Measurements from ENCODE around the gene SLC25A14. TPM values are rescaled to one million over a fixed set of nuclear protein-coding genes. Genes with fewer than 3 reads are reported as not detected.
A peak's percentile ranks its signal among the peaks of the same experiment; 100 is the strongest.
"Not testable (repeated sequence)": the region's sequence is repeated elsewhere in the genome, so short reads cannot be mapped to it uniquely, and the experiment has no call there.

SLC25A14 gene
- total and polyA plus RNA-seq, 2 experiments from 2014 or later: 9.9 to 16.7 TPM

- Histone ChIP-seq H2AFZ (no peak overlapping the region), H3K27ac (peak overlapping the region; percentile 15; the same call in 1 of the 2 replicates), H3K79me2 (ENCODE audit: insufficient read depth) (no peaks in the 10 kb centered on the region), H3K4me3 (no peak overlapping the region), H3K27me3 (replicated peaks; ENCODE audit: insufficient read depth) (no peaks in the 10 kb centered on the region), H3K36me3 (ENCODE audit: low read depth) (no peaks in the 10 kb centered on the region), H3K9me2 (ENCODE audit: insufficient read depth) (no peaks in the 10 kb centered on the region), H3K4me1 (ENCODE audit: insufficient read depth) (peaks cover 13% of the 10 kb centered on the region; the same call in 1 of the 2 replicates), H3K9me3 (ENCODE audit: low read depth) (no peaks in the 10 kb centered on the region), H4K20me1 (ENCODE audit: insufficient read depth) (no peaks in the 10 kb centered on the region), H3K4me2 (ENCODE audit: unreplicated experiment) (peak overlapping the region; percentile 23), H3K9ac (no peak overlapping the region), H3F3A (ENCODE audit: insufficient read depth) (0 out of 2 replicates have a peak, but pooled peaks cover 10% of the 10 kb centered on the region)
- in situ Hi-C loops (cut with MboI): no loop called here
- WGBS, 2 experiments (ENCODE audit: low coverage in 1 of 2, low lambda C conversion rate in 2 of 2, missing lambda C conversion rate in 2 of 2): 6 to 22% methylated on average over 1 of the region's 1 CpG
- TF ChIP-seq EZH2phosphoT487 (IDR thresholded peaks at IDR 0.05; ENCODE audit: insufficient read depth, low read depth): no peak
- no peak for TF ChIP-seq EZH2 (IDR thresholded peaks at IDR 0.05; ENCODE audit: insufficient read depth, poor library complexity, severe bottlenecking)
- DNase-seq: peak; percentile 24
Observed at GRCh38 chrX:130347321-130347720, 7.6 kb downstream of the SLC25A14 start.

GRCh38 chrX:130351567-130351966 is 11.8 kb downstream of the SLC25A14 start:
- Histone ChIP-seq H3K9me3 (ENCODE audit: low read depth) (no peaks in the 10 kb centered on the region), H4K20me1 (ENCODE audit: insufficient read depth) (no peaks in the 10 kb centered on the region), H3K4me3 (no peak overlapping the region), H3K9me2 (ENCODE audit: insufficient read depth) (no peaks in the 10 kb centered on the region), H3K36me3 (ENCODE audit: low read depth) (no peaks in the 10 kb centered on the region), H3K4me1 (ENCODE audit: insufficient read depth) (peaks cover 13% of the 10 kb centered on the region; the same call in 1 of the 2 replicates), H3K9ac (no peak overlapping the region), H3K27me3 (replicated peaks; ENCODE audit: insufficient read depth) (no peaks in the 10 kb centered on the region), H3K27ac (no peak overlapping the region), H3F3A (ENCODE audit: insufficient read depth) (0 out of 2 replicates have a peak, but pooled peaks cover 10% of the 10 kb centered on the region), H2AFZ (no peak overlapping the region), H3K79me2 (ENCODE audit: insufficient read depth) (no peaks in the 10 kb centered on the region), H3K4me2 (ENCODE audit: unreplicated experiment) (no peak overlapping the region)
- no peak for DNase-seq
- no peak for TF ChIP-seq EZH2phosphoT487 (IDR thresholded peaks at IDR 0.05; ENCODE audit: insufficient read depth, low read depth)
- TF ChIP-seq EZH2 (IDR thresholded peaks at IDR 0.05; ENCODE audit: insufficient read depth, poor library complexity, severe bottlenecking): no peak
- 96 to 100% methylated on average over 3 of the region's 3 CpGs for WGBS, 2 experiments (ENCODE audit: low coverage in 1 of 2, low lambda C conversion rate in 2 of 2, missing lambda C conversion rate in 2 of 2)
- in situ Hi-C loops (cut with MboI): no loop called here

GRCh38 chrX:130352050-130352449 is 12.3 kb downstream of the SLC25A14 start:
- in situ Hi-C loops (cut with MboI): not testable (repeated sequence)

GRCh38 chrX:130376077-130376476 is 36.4 kb downstream of the SLC25A14 start:
- H3K4me1 ChIP-seq (ENCODE audit: insufficient read depth): no peaks in the 10 kb centered on the region
- in situ Hi-C loops (cut with MboI): no loop called here
- H4K20me1 ChIP-seq (ENCODE audit: insufficient read depth): no peaks in the 10 kb centered on the region
- no peaks in the 10 kb centered on the region for H3K9me2 ChIP-seq (ENCODE audit: insufficient read depth)
- no peaks in the 10 kb centered on the region for H3K79me2 ChIP-seq (ENCODE audit: insufficient read depth)
- no peak overlapping the region for H3K9ac ChIP-seq
- H3K4me2 ChIP-seq (ENCODE audit: unreplicated experiment): no peak overlapping the region
- H3K36me3 ChIP-seq (ENCODE audit: low read depth): no peaks in the 10 kb centered on the region
- H3K27me3 ChIP-seq (replicated peaks; ENCODE audit: insufficient read depth): no peaks in the 10 kb centered on the region
- TF ChIP-seq EZH2phosphoT487 (IDR thresholded peaks at IDR 0.05; ENCODE audit: insufficient read depth, low read depth) (no peak), EZH2 (IDR thresholded peaks at IDR 0.05; ENCODE audit: insufficient read depth, poor library complexity, severe bottlenecking) (no peak)
- no peak overlapping the region for H2AFZ ChIP-seq
- H3K4me3 ChIP-seq: no peak overlapping the region
- no peaks in the 10 kb centered on the region for H3K9me3 ChIP-seq (ENCODE audit: low read depth)
- H3F3A ChIP-seq (ENCODE audit: insufficient read depth): no peaks in the 10 kb centered on the region
- H3K27ac ChIP-seq: no peak overlapping the region
- no peak for DNase-seq

More at GRCh38 chrX:130352050-130352449, 12.3 kb downstream of the SLC25A14 start:
- not testable (repeated sequence) for H3K4me3 ChIP-seq; H4K20me1 ChIP-seq (ENCODE audit: insufficient read depth); H3K9ac ChIP-seq; H3K9me2 ChIP-seq (ENCODE audit: insufficient read depth); H2AFZ ChIP-seq; H3K4me1 ChIP-seq (ENCODE audit: insufficient read depth); H3K27me3 ChIP-seq (replicated peaks; ENCODE audit: insufficient read depth); DNase-seq; H3F3A ChIP-seq (ENCODE audit: insufficient read depth); H3K79me2 ChIP-seq (ENCODE audit: insufficient read depth); H3K36me3 ChIP-seq (ENCODE audit: low read depth); H3K27ac ChIP-seq; H3K4me2 ChIP-seq (ENCODE audit: unreplicated experiment); H3K9me3 ChIP-seq (ENCODE audit: low read depth)
- WGBS, 2 experiments (ENCODE audit: low coverage in 1 of 2, low lambda C conversion rate in 2 of 2, missing lambda C conversion rate in 2 of 2): 50 to 90% methylated on average over 1 of the region's 1 CpG

GRCh38 chrX:130378024-130378669 is 38.4 kb downstream of the SLC25A14 start:
- in situ Hi-C loops (cut with MboI): no loop called here
- no peak overlapping the region for H2AFZ ChIP-seq
- no peak for DNase-seq

More at GRCh38 chrX:130378024-130378669, 38.4 kb downstream of the SLC25A14 start:
- H3K79me2 ChIP-seq (ENCODE audit: insufficient read depth): no peaks in the 10 kb centered on the region
- WGBS, 2 experiments (ENCODE audit: low coverage in 1 of 2, low lambda C conversion rate in 2 of 2, missing lambda C conversion rate in 2 of 2): 58 to 69% methylated on average over 5 of the region's 5 CpGs
- H4K20me1 ChIP-seq (ENCODE audit: insufficient read depth): no peaks in the 10 kb centered on the region
- no peak overlapping the region for H3K4me2 ChIP-seq (ENCODE audit: unreplicated experiment)
- H3K27ac ChIP-seq: no peak overlapping the region
- no peaks in the 10 kb centered on the region for H3K9me3 ChIP-seq (ENCODE audit: low read depth)
- no peak overlapping the region for H3K4me3 ChIP-seq
- no peaks in the 10 kb centered on the region for H3K9me2 ChIP-seq (ENCODE audit: insufficient read depth)
- no peaks in the 10 kb centered on the region for H3K36me3 ChIP-seq (ENCODE audit: low read depth)
- TF ChIP-seq EZH2phosphoT487 (IDR thresholded peaks at IDR 0.05; ENCODE audit: insufficient read depth, low read depth) (no peak), EZH2 (IDR thresholded peaks at IDR 0.05; ENCODE audit: insufficient read depth, poor library complexity, severe bottlenecking) (no peak)
- no peaks in the 10 kb centered on the region for H3K4me1 ChIP-seq (ENCODE audit: insufficient read depth)
- no peak overlapping the region for H3K9ac ChIP-seq
- no peaks in the 10 kb centered on the region for H3K27me3 ChIP-seq (replicated peaks; ENCODE audit: insufficient read depth)
- no peaks in the 10 kb centered on the region for H3F3A ChIP-seq (ENCODE audit: insufficient read depth)
